NCI-H1417 treated with DMSO at 0.1 percent for 48 hours (cell line): ENCODE data around the gene NDUFB10.
"Not testable (repeated sequence)": the region's sequence is repeated elsewhere in the genome, so short reads cannot be mapped to it uniquely, and the experiment has no call there.

Experiments
- DNase-seq: peaks from one replicate; lab custom pipeline; 2025; lab: John Stamatoyannopoulos, UW

NDUFB10 gene

GRCh38 chr16:1924095-1924494, 35.2 kb upstream of the NDUFB10 start:
- DNase-seq: no peak

GRCh38 chr16:1926271-1926670, 33.1 kb upstream of the NDUFB10 start:
- no peak for DNase-seq

- DNase-seq: peak; percentile 18
Observed at GRCh38 chr16:1929105-1929504, 30.2 kb upstream of the NDUFB10 start.

- DNase-seq: peak; percentile 43
Observed at GRCh38 chr16:1929578-1930337, 29.6 kb upstream of the NDUFB10 start.

GRCh38 chr16:1930338-1930720, 29.0 kb upstream of the NDUFB10 start:
- no peak for DNase-seq

- no peak for DNase-seq
Observed at GRCh38 chr16:1932050-1933028, 27.0 kb upstream of the NDUFB10 start.

GRCh38 chr16:1933097-1933661, 26.2 kb upstream of the NDUFB10 start:
- no peak for DNase-seq

- no peak for DNase-seq
Observed at GRCh38 chr16:1936945-1937479, 22.3 kb upstream of the NDUFB10 start.

- DNase-seq: no peak
Observed at GRCh38 chr16:1938316-1938715, 21.0 kb upstream of the NDUFB10 start.

GRCh38 chr16:1938910-1939309, 20.4 kb upstream of the NDUFB10 start:
- no peak for DNase-seq

- DNase-seq: not testable (repeated sequence)
Observed at GRCh38 chr16:1939833-1940232, 19.5 kb upstream of the NDUFB10 start.

GRCh38 chr16:1940273-1941161, 18.8 kb upstream of the NDUFB10 start:
- DNase-seq: no peak

- no peak for DNase-seq
Observed at GRCh38 chr16:1941162-1942046, 17.9 kb upstream of the NDUFB10 start.

GRCh38 chr16:1942047-1942809, 17.1 kb upstream of the NDUFB10 start:
- DNase-seq: no peak

GRCh38 chr16:1942810-1943726, 16.3 kb upstream of the NDUFB10 start, which contains the start of gene MSRB1:
Gene MSRB1, minus strand, starts transcription at chr16:1943199. Its CDS starts 43 bp downstream, at chr16:1943156.
- DNase-seq: peak; percentile 94

GRCh38 chr16:1944612-1945199, 14.6 kb upstream of the NDUFB10 start:
- no peak for DNase-seq

GRCh38 chr16:1945559-1946391, 13.6 kb upstream of the NDUFB10 start:
- no peak for DNase-seq
